Activated CD8-positive, alpha-beta T cell treated with anti-CD3 and anti-CD28 coated beads, Interleukin-2, amount 10 ng/mL, durations not matched to agents 7 days and 5 days (primary cell): ENCODE results near the gene EYS. TPM values are rescaled to one million over a fixed set of nuclear protein-coding genes. Genes with fewer than 3 reads are reported as not detected.

ENCODE experiments used
- ATAC-seq: fragments of 150-1000 bp; cut with Tn5 transposase; one replicate; pipeline ENCODE4 v1.10.0; 2021; ENCODE audit warnings: moderate library complexity
- CTCF ChIA-PET: fragments of 350-600 bp; sonication (Branson Sonifier 250); formaldehyde crosslinking; loops from one replicate; lab custom pipeline; 2021; ENCODE audit warnings: antibody characterized with exemption; lab: Charles Lee
- POLR2A ChIA-PET: fragments of 350-600 bp; sonication (Branson Sonifier 250); formaldehyde crosslinking; loops from one replicate; lab custom pipeline; 2021; ENCODE audit warnings: antibody characterized with exemption; lab: Charles Lee
- DNase-seq: peaks from one replicate; pipeline ENCODE4 v3.0.0-alpha.2; 2020
- H3K27ac Mint-ChIP-seq: one replicate; pipeline ENCODE4 v1.8.0; 2021; ENCODE audit warnings: mild to moderate bottlenecking, mixed read lengths
- H3K27me3 Mint-ChIP-seq: one replicate; pipeline ENCODE4 v1.8.0; 2021; ENCODE audit warnings: low read depth, mixed read lengths
- H3K36me3 Mint-ChIP-seq: one replicate; pipeline ENCODE4 v1.8.0; 2021; ENCODE audit warnings: low read depth, mixed read lengths
- H3K4me1 Mint-ChIP-seq: one replicate; pipeline ENCODE4 v1.8.0; 2021; ENCODE audit warnings: low read depth, mixed read lengths
- H3K4me3 Mint-ChIP-seq: one replicate; pipeline ENCODE4 v1.8.0; 2021; ENCODE audit warnings: mild to moderate bottlenecking, mixed read lengths
- H3K9me3 Mint-ChIP-seq: one replicate; pipeline ENCODE4 v1.8.0; 2022; ENCODE audit warnings: mixed read lengths; ENCODE audit not compliant: insufficient read depth
- total RNA-seq, 2 experiments: library from RNA; stranded (reverse); gene quantifications; one replicate each; pipeline ENCODE4 v1.2.3, GENCODE V29; 2021

The EYS gene
- total RNA-seq, 2 experiments from 2014 or later, result not detected

- POLR2A ChIA-PET, result interaction anchor here (0.6 kb wide), 1 partner anchor 1958 kb away, joined by 4 read pairs; no protein-coding TSS in a partner anchor
- H3K27me3 Mint-ChIP-seq, result no peaks in the 10 kb centered on the region
These were observed 1694.5 kb downstream of the EYS start for GRCh38 chr6:64012351-64013001.

GRCh38 chr6:64010666-64011065 is 1696.4 kb downstream of the EYS start:
- Mint-ChIP-seq H3K4me3 (no peak overlapping the region), H3K27me3 (no peaks in the 10 kb centered on the region), H3K36me3 (no peaks in the 10 kb centered on the region), H3K4me1 (no peaks in the 10 kb centered on the region), H3K27ac (no peak overlapping the region), H3K9me3 (no peaks in the 10 kb centered on the region)
- POLR2A ChIA-PET, result no interaction called here
- ATAC-seq (no peak), DNase-seq (no peak)
- CTCF ChIA-PET, result no interaction called here

More at GRCh38 chr6:64012351-64013001, 1694.5 kb downstream of the EYS start:
- H3K4me3 Mint-ChIP-seq, result no peak overlapping the region
- H3K27ac Mint-ChIP-seq, result no peak overlapping the region
- no peaks in the 10 kb centered on the region for H3K36me3 Mint-ChIP-seq
- H3K4me1 Mint-ChIP-seq, result no peaks in the 10 kb centered on the region
- CTCF ChIA-PET, result no interaction called here
- H3K9me3 Mint-ChIP-seq, result no peaks in the 10 kb centered on the region
- DNase-seq (no peak), ATAC-seq (no peak)

GRCh38 chr6:64010010-64010409 is 1697.0 kb downstream of the EYS start:
- Mint-ChIP-seq H3K4me1 (no peaks in the 10 kb centered on the region), H3K27ac (no peak overlapping the region), H3K27me3 (no peaks in the 10 kb centered on the region), H3K36me3 (no peaks in the 10 kb centered on the region), H3K4me3 (no peak overlapping the region), H3K9me3 (no peaks in the 10 kb centered on the region)
- DNase-seq (no peak), ATAC-seq (no peak)
- ChIA-PET CTCF (no interaction called here), POLR2A (no interaction called here)

- no peaks in the 10 kb centered on the region for H3K36me3 Mint-ChIP-seq
- ChIA-PET POLR2A (no interaction called here), CTCF (no interaction called here)
- no peaks in the 10 kb centered on the region for H3K27me3 Mint-ChIP-seq
- H3K4me1 Mint-ChIP-seq, result no peaks in the 10 kb centered on the region
- H3K27ac Mint-ChIP-seq, result no peak overlapping the region
- H3K4me3 Mint-ChIP-seq, result no peak overlapping the region
- ATAC-seq (no peak), DNase-seq (no peak)
- H3K9me3 Mint-ChIP-seq, result no peaks in the 10 kb centered on the region
These were observed 1700.8 kb downstream of the EYS start for GRCh38 chr6:64006246-64006645.

- no peak overlapping the region for H3K4me3 Mint-ChIP-seq
- no peaks in the 10 kb centered on the region for H3K4me1 Mint-ChIP-seq
- DNase-seq, result no peak
- no peak overlapping the region for H3K27ac Mint-ChIP-seq
- H3K27me3 Mint-ChIP-seq, result no peaks in the 10 kb centered on the region
- H3K9me3 Mint-ChIP-seq, result no peaks in the 10 kb centered on the region
- no peak for ATAC-seq
- POLR2A ChIA-PET, result no interaction called here
- CTCF ChIA-PET, result no interaction called here
- H3K36me3 Mint-ChIP-seq, result no peaks in the 10 kb centered on the region
These were observed 1706.1 kb downstream of the EYS start for GRCh38 chr6:64000818-64001491.

- Mint-ChIP-seq H3K27ac (no peak overlapping the region), H3K9me3 (no peaks in the 10 kb centered on the region), H3K4me3 (no peak overlapping the region), H3K27me3 (no peaks in the 10 kb centered on the region), H3K36me3 (no peaks in the 10 kb centered on the region), H3K4me1 (no peaks in the 10 kb centered on the region)
- ATAC-seq, result no peak
- ChIA-PET CTCF (no interaction called here), POLR2A (no interaction called here)
- DNase-seq, result no peak
These were observed 1707.4 kb downstream of the EYS start for GRCh38 chr6:63999613-64000012.

GRCh38 chr6:63998991-63999390 is 1708.0 kb downstream of the EYS start:
- Mint-ChIP-seq H3K36me3 (no peaks in the 10 kb centered on the region), H3K27me3 (no peaks in the 10 kb centered on the region), H3K9me3 (no peaks in the 10 kb centered on the region), H3K4me1 (no peaks in the 10 kb centered on the region), H3K27ac (no peak overlapping the region), H3K4me3 (no peak overlapping the region)
- ChIA-PET CTCF (no interaction called here), POLR2A (no interaction called here)
- DNase-seq (no peak), ATAC-seq (no peak)

- DNase-seq, result no peak
- Mint-ChIP-seq H3K4me1 (no peaks in the 10 kb centered on the region), H3K27me3 (no peaks in the 10 kb centered on the region), H3K36me3 (no peaks in the 10 kb centered on the region), H3K9me3 (no peaks in the 10 kb centered on the region), H3K4me3 (no peak overlapping the region), H3K27ac (no peak overlapping the region)
- ChIA-PET POLR2A (no interaction called here), CTCF (no interaction called here)
- ATAC-seq, result no peak
These were observed 1709.3 kb downstream of the EYS start for GRCh38 chr6:63997734-63998133.

- Mint-ChIP-seq H3K9me3 (no peaks in the 10 kb centered on the region), H3K27me3 (no peaks in the 10 kb centered on the region), H3K4me3 (no peak overlapping the region), H3K4me1 (no peaks in the 10 kb centered on the region), H3K27ac (no peak overlapping the region), H3K36me3 (no peaks in the 10 kb centered on the region)
- ChIA-PET POLR2A (no interaction called here), CTCF (no interaction called here)
- DNase-seq (no peak), ATAC-seq (no peak)
These were observed 1709.8 kb downstream of the EYS start for GRCh38 chr6:63997221-63997620.

GRCh38 chr6:63985223-63985622 is 1721.8 kb downstream of the EYS start:
- ChIA-PET CTCF (no interaction called here), POLR2A (no interaction called here)
- no peak overlapping the region for H3K4me3 Mint-ChIP-seq
- H3K27ac Mint-ChIP-seq, result no peak overlapping the region
- no peaks in the 10 kb centered on the region for H3K27me3 Mint-ChIP-seq
- DNase-seq (no peak), ATAC-seq (no peak)
- H3K36me3 Mint-ChIP-seq, result no peaks in the 10 kb centered on the region
- no peaks in the 10 kb centered on the region for H3K9me3 Mint-ChIP-seq
- no peaks in the 10 kb centered on the region for H3K4me1 Mint-ChIP-seq

- Mint-ChIP-seq H3K36me3 (no peaks in the 10 kb centered on the region), H3K27ac (no peak overlapping the region), H3K4me1 (no peaks in the 10 kb centered on the region), H3K9me3 (no peaks in the 10 kb centered on the region), H3K27me3 (no peaks in the 10 kb centered on the region), H3K4me3 (no peak overlapping the region)
- POLR2A ChIA-PET, result no interaction called here
- ATAC-seq (no peak), DNase-seq (no peak)
- CTCF ChIA-PET, result no interaction called here
These were observed 1731.3 kb downstream of the EYS start for GRCh38 chr6:63975699-63976098.

- POLR2A ChIA-PET, result no interaction called here
- DNase-seq (no peak), ATAC-seq (no peak)
- H3K27me3 Mint-ChIP-seq, result no peaks in the 10 kb centered on the region
- H3K4me3 Mint-ChIP-seq, result no peak overlapping the region
- no peaks in the 10 kb centered on the region for H3K9me3 Mint-ChIP-seq
- H3K36me3 Mint-ChIP-seq, result no peaks in the 10 kb centered on the region
- H3K27ac Mint-ChIP-seq, result no peak overlapping the region
- CTCF ChIA-PET, result no interaction called here
- no peaks in the 10 kb centered on the region for H3K4me1 Mint-ChIP-seq
These were observed 1738.4 kb downstream of the EYS start for GRCh38 chr6:63968650-63969049.
